ENCODE data around the gene INTS15.

Gene INTS15

DNA sequence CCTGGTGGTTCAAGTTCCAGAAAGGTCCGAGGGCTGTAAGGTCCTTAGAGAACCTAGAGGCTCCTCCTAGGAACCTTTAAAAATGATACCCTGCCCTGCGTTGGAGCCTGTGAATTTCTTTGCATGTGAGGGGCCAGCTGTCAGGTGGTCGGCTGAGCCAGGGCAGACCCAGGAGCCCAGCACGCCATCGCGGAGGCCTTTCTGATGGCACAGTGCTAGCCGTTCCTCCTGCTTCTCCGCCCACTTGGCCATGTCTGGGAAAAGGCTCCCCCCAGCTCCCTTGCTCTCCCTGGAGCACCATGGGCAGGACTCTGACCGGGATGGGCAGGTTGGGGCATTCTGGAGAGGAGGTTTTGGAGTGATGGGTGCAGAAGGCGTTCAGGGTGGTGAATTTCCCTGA, 54.9 kb downstream of the INTS15 start:
- DNase-seq: no peak

DNA sequence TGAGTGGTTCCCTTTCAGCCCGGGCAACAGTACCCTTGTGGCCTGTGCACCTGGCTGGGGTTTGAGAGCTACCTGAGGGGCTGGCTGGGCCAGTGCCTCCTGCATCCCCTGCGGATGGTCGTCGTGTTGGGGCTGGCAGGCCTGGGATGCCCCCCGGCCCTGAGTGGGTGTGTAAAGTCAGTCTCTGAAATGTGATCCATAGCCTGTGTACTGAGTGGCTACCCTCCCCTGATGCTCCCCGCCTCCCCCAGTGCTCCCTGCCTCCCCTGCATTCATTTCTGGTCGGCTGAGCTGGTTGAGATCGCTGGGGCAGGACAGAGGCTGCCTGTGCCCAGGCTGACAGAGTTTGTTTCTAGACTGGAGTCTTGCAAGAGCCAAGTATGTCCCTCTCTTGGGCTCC, 56.6 kb downstream of the INTS15 start:
- DNase-seq: no peak

DNA sequence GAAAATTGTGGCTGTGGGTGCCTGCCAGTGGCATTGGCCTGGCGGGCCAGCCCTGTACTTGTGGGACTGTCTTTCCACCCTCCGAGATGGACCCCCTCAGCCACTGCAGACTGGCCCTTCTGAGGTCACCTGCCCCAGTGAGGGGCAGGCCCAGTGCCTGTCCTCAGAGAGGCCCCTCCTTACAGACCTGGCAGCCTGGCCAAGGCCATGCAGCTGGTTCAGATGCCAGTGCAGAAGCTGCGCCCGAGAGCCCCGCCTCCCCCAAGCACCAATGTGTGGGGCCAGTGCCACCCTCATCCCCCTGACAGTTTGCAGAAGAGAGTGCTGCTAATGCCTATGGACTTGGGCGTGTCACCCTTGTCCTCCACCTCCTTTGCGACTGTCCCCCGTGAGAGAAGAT, 57.3 kb downstream of the INTS15 start:
- DNase-seq: no peak

DNA sequence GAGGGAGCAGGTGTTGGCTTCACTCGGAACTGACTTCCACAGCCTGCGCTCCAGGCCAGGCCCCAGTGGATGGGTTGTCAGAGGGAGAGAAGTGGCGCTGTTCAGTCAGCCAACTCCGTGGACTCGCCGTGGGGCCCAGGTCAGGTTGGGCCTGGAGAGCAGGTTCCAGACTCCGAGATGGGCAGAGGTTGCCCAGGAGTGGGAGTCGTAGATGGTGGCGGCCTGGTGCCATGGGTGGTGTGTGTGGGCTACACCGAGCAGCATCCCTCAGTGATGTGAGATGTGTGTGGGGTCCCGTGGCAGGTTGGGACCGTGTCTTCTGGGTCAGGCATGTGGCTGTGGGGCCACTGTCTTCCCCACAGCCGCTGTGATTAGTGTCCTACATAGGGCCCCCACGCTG, 57.7 kb downstream of the INTS15 start:
- DNase-seq: no peak

DNA sequence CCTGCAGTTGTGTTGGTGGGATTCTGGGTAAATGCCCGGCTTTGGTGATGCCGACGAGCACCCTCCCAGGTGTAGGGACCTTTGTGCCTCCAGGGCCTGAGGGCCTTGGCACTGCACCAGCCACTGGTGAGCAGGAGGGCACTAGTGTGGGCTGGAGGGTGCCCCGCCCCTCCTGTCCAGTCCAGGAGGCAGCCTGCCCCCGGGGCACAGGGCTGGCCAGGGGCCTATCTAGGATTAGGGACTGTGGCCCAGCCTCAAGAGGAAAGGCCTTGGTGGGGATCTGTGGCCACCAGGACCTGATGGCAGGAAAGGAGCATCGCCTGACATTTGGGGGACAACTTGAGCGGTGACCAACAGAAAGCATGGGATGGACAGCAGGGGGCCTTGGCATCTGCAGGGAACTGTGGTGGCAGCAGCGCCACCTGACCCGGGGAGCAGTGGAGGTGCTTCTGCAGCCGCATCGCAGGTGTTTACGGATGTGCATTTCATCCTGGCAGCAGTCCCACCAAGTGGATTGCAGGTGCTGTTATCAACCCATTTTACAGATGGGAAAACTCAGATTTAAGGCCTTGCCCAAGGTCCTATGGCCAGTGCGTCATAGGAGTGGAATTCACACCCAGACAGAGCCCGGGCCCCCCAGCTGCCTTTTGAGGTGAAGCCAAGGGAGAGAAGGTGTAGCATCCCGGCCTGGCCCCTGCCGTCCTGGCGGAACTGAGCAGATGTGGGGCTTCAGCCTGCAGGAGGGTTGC, 58.4 kb downstream of the INTS15 start:
- no peak for DNase-seq

DNA sequence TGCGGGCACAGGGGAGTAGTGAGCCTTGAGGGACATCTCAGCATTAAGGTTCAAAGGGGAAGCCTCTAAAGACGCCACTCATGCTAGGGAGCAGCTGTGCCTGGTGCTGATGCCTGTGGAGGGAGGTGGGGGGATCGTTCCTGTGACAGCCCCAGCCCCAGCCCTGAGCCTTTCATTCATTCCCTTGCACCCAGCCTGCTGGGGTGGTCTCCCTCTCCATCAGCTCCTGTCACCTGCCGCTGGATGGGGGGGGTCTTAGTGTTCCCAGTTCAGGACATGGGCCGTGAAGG, 58.9 kb downstream of the INTS15 start:
- DNase-seq: no peak

DNA sequence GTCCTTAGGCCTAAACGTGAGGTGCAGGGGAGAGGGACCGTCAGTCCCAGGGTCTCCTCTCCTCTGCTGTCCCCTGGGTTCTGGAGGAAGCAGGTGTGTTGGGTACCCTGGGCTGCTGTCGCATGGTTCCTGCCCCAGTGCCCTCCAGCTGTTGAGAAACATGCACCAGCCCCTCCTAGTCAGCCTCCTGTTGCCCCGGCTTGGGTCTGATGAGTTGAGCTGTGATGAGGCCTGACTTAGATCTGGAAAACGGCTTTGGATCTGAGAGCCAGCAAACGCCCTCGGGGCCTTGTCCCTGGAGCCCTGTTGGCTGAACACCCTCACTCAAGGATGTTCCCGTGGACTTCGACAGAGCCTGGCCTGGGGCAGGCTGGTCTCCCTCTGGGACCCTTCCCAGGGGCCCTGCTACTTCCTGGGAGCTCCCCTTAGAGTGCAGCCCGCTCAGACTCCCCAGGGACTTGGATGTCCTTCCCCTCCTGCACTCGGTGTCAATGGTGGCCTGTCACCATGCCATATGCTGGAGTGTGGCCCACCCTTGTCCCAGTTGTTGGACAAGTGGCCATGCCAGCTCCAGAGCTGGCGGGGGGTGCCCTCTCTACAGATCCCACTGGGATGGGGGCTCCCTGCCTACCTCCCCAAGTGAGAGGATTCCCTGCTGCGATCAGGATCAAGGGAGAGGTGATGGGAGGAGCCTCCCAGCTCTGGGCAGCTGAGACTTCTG, 59.6 kb downstream of the INTS15 start:
- DNase-seq: no peak

DNA sequence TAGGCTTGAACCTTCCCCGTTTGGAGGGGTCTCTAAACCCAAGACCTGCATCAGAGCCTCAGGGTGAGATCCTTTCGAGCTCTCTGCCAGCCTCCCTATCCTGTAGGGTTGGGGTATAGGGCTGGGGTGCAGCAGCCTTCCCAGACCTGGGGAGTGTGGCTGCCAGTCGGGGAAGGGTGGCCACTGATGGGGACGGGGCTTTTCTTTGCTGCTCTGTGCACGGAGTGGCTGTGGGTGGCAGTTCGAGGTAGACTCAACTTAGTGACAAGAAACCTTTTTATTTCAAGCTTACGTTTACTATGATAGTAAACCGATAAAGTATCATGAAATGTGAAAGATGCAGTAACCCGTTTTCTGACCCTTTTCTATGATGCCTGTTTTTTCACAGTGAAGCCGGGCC, 60.3 kb downstream of the INTS15 start:
- no peak for DNase-seq

DNA sequence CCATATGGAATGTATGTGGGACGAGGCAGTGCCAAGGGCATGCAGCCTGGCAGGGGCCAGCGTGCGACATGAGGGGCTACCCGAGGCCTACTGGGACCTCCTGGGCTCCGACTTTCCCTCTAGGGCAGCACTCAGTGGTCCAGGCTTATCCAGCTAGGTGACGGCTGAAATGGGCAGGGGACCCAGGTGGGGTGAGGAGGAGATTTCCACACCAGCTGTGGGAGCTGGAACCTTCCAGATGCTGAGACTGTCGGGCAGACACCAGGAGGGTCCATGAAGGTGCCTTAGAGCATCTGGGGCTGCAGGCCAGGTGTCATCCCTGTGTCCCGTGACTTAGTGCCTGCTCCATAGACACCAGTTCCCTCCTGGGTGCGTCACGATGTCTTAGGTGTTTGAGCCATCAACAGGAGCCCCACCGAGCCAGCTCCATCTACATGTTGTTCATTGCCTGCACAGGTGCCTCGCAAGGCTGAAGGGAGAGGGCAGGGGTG, 60.7 kb downstream of the INTS15 start:
- DNase-seq: no peak

DNA sequence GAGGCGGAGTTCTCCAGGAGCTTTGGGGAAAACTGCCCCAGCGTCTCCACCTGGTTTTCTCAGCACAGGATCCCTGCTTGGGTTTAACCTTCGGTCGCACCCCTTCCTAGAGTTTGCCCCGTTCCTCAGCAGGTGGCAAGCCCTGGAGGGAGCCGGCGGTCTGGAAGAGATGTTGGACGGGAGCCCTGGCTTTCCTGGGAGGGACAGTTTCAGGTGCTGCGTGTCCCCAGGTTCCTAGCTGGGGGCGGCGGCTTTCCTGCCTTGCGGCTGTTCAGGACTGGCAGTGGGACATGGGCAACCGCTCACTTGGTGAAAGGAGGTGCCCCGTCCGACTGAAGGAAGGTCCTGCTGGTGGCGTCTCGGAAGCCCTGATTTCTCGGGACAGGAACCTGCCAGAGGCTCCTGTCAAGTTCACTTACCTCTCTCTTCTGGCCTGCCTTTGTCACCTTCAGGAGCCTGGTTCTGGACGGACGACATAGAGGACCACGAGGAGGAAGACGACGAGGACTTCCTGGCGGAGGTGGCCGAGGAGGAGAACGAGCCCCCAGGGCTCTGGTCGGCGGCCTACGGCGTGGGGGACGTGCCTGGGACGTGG, 62.1 kb downstream of the INTS15 start:
- DNase-seq: no peak

DNA sequence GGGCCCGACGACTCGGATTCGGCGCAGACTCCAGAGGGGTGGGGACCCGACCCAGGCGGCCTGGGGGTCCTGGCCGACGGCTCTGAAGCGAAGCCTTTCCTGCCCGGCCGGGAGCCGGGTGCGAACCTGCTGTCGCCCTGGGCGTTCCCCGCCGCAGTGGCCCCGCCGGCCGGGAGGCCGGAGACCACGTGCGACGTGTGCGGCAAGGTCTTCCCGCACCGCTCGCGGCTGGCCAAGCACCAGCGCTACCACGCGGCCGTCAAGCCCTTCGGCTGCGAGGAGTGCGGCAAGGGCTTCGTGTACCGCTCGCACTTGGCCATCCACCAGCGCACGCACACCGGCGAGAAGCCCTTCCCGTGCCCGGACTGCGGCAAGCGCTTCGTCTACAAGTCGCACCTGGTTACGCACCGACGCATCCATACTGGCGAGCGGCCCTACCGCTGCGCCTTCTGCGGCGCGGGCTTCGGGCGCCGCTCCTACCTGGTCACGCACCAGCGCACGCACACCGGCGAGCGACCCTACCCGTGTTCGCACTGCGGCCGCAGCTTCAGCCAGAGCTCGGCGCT, 62.7 kb downstream of the INTS15 start:
- DNase-seq: no peak

DNA sequence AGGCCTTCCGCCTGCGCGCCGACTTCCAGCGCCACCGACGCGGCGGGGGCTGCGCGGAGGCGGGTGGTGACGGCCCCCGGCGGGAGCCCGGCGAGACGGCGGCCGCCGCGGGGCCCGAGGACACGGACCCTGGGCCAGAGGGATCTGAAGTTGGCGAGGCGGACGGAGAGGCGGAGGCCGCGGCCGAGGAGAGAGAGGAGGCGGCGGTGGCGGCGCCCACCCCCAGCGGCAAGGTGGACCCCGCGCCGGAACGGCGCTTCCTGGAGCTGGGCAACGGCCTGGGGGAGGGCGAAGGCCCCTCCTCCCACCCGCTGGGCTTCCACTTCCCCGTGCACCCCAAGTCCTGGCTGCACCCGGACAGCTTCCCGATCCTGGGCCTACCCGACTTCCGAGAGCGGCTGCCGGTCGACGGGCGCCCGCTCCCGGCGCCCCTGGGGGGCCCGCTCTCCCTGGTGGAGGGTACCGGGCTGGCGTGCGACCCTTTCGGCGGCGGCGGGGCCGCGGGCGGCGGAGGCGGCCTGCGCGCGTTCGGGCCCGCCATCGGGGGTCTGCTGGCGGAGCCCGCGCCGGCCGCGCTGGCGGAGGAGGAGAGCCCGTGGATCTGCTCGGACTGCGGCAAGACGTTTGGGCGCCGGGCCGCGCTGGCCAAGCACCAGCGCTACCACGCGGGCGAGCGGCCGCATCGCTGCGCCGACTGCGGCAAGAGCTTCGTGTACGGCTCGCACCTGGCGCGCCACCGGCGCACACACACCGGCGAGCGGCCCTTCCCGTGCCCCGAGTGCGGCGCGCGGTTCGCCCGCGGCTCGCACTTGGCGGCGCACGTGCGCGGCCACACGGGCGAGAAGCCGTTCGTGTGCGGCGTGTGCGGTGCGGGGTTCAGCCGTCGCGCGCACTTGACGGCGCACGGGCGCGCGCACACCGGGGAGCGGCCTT, 63.5 kb downstream of the INTS15 start:
- DNase-seq: no peak

DNA sequence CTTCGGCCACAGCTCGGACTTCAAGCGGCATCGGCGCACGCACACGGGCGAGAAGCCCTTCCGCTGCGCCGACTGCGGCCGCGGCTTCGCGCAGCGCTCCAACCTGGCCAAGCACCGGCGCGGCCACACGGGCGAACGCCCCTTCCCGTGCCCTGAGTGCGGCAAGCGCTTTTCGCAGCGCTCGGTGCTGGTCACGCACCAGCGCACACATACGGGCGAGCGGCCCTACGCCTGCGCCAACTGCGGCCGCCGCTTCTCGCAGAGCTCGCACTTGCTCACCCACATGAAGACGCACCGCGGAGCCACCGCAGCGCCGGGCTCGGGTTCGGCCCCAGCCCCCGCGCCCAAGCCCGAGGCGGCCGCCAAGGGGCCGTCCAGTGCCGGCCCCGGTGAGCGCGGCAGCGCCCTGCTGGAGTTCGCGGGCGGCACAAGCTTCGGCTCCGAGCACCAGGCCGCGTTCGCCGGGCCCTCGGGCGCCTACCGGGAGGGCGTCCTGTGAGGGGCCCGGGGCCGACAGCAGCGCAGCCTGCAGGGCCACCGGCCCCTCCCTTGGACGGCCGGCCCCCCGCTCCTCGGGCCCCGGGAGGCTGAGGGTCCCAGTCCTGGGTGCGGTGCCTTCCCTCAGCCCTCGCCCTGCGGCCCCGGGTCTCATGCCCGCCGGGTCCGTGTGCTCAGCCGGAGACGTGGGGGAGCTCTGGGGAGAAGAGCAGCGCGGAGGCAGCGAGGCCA, 64.5 kb downstream of the INTS15 start:
- DNase-seq: no peak

DNA sequence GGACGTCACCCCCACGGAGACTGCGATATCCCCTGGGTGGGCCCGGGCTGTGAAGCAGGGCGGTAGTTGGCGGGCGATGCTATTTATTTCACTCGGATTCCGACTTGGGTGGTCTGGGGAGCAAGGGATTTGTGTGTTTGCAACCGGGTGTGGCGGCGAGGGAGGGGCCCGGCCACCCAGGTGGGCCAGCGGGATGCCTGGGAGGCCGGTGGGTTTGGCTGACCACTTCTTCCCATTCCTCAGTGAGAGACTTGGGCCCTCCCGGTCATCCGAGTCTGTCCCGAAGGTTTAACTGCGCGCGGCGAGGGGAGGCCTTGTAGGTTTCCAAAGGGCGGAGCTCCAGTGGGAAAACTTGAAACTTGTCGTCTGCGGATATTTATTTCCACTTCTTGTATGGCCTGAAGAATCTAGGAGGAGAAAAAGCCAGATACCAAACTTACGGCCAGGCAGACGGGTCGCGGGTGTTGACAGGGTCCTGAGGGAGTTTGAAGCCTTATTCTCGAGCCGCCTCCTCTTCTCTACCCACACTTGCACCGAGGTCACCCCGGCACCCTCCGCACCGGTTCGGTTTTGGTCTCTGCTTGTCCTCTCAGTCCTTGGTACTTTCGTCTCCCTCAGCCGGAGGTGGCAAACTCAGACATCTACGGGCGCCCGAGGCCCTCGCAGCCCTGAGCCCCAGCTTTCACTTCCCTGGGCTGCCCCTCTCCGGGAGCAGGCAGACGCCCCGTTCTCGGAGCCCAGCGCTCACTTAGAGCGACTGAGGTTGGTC, 65.2 kb downstream of the INTS15 start:
- DNase-seq: no peak

DNA sequence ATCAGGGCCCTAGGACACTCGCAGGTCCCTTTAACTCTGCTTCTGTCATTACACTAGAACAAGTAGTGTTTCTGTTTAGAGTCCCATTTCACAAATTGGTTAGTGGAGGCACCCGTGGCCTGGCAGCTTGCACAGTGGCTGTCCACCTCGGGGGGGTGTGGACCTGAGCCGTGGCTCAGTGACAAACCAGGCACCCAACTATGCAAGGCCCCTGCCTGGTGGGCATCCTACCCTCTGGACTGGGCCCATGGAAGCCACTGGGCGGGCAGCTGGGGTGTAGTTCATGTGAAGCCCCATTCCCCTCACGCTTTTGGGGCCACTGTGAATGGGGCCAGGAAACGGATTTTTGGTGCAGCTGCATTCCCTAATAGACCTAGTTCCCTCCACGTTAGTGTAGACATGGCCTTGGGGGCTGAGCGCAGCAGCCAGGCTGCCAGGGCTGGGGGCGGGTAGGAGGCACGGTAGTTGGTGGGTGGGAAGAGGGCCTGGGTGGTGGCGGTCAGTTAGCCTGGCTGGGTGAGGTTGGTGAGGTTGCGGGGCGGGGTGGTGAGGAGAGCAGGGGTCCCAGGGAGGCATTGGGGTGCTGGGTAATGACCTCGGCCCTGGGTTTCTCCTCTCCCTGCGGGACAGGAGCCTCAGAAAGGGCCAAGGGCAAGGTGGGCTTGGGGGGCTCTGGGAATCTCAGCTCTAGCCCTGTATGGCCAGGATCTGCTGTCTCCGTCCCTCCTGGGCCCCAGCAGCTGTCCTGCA, 66.0 kb downstream of the INTS15 start:
- DNase-seq: no peak

DNA sequence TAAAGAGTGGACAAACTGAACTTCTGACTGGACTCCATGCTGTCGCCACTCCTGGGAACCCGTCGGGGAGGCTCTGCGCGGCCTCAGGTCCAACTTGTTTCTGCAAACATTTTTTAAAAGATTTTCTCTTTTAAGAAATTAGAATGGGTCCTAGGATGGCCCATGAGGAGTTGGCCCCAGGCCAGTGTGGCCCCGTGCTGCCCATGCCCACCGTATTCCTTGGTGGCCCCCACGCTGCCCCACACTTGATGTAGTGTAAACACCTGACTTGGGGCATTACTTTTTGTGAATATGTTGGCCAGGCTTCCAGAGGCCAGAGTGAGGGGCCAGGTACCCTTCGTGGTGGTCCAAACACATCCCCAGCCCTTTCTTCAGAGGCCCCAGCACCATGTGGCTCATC, 66.6 kb downstream of the INTS15 start:
- no peak for DNase-seq

Data from NCI-H2171 (cell line).